GM18520 (cell line): ENCODE data around the gene MISFA.
A peak's percentile ranks its signal among the peaks of the same experiment; 100 is the strongest.
"Not testable (repeated sequence)": the region's sequence is repeated elsewhere in the genome, so short reads cannot be mapped to it uniquely, and the experiment has no call there.

ENCODE experiments used
- ATAC-seq: cut with Tn5 transposase; IDR thresholded peaks from one replicate; pipeline ENCODE4 v1.9.1; 2021; ENCODE audit not compliant: unreplicated experiment

MISFA gene

DNA sequence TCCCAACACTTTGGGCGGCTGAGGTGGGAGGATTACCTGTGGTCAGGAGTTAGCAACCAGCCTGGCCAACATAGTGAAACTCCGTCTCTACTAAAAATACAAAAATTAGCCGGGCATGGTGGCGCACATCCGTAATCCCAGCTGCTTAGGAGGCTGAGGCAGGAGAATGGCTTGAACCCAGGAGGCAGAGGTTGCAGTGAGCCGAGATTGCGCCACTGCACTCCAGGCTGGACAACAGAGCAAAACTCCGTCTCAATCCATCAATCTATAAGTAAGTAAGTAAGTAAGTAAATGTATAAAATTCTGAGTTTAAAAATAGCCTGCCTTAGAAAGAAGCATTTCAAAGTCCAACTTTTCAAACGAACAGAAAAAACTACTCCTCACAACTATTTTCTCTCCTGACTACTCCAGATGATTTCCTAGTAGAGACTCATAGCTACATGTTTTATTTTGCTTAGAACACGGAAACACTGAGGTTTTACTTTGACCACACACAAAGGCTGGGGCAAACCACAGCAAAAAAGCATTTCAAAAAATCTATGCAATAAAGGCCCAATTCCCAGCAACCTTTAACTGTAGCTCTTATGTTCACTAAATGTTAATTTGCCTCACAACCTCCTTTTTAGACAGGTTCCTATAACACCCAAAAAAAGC lies 18.2 kb downstream of the MISFA start:
- no peak for ATAC-seq

DNA sequence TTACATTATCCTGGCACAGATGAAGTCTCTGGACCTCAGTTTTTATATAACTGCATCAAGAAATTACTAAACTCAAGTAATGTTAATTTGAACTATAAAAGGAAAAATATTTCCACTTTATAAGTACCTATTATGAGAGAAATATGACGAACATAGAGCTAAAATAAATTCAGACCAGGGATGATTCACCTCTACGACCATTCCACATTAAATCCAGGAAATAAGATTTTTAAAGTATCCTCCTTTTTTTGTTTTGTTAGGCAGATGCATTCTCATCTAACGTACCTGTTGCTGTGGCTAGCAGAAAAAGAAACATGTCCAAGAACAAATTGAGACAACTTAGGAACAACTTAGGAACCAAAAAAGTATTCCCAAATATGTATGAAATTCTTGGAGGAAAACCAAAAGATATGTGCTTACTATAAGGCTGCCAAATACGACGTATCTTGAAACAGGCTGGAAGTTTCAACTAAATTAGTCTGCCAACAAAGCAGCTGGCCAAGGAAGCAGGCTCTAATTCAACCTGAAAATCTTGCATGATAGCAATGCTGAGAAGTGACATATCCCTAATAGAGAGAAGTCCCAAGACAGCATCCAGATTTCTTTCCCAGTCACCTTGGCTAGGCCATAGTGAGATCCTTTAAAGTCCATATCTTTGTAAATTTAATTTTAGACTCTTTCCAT lies 18.9 kb downstream of the MISFA start:
- ATAC-seq = no peak

DNA sequence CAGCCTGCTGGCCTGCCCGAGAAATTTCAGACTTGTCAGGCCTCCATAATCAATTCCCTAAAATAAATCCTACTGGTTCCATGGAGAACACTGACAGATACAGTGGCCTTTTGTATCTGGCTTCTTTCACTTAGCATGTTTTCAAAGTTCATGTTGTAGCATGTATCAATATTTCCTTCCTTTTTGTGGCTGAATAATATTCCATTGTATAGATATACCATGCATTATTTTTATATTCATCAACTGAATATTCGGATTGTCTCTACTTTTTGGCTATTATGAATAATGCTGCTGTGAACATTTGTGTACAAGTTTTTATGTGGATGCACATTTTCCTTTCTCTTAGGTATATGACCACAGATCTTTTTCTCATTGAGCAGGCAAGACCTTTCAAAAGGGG lies 24.1 kb downstream of the MISFA start:
- ATAC-seq = no peak

DNA sequence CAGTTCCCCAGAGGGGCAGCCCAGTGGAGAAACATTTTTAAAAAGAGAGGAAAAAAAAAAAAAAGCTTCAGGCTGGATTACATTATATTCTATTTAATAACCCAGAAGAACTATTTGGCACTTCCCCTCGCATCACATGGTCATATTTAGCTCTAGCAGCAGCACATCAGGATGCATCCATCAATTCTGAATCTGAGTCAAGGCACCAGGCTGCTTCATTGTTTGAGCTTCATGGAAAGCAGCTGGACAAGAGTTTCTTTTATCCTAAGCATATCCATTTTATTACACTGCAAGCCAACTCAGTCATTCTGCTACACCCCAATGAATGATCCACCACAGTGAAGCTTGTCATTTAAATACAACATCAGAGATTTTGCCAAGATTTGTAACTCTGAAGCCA lies 24.6 kb downstream of the MISFA start:
- ATAC-seq = no peak

DNA sequence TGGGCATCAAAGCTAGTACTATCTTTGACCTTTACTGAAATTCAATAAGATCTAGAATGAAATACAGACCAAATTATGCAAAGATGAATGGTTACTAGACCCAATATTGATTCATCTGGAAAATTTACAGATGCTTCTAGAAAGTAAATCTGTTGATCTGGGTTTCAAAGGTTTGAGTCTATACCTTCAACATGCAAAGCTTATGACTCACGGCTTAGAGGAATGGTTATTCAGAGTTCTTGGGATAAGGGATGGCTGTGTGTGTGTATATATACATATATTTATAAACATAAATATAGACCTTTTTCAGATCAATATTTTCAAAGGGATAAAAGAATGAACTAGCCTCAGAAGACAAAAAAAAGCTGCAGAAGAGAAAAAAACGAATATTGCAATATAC lies 33.3 kb downstream of the MISFA start:
- no peak for ATAC-seq

DNA sequence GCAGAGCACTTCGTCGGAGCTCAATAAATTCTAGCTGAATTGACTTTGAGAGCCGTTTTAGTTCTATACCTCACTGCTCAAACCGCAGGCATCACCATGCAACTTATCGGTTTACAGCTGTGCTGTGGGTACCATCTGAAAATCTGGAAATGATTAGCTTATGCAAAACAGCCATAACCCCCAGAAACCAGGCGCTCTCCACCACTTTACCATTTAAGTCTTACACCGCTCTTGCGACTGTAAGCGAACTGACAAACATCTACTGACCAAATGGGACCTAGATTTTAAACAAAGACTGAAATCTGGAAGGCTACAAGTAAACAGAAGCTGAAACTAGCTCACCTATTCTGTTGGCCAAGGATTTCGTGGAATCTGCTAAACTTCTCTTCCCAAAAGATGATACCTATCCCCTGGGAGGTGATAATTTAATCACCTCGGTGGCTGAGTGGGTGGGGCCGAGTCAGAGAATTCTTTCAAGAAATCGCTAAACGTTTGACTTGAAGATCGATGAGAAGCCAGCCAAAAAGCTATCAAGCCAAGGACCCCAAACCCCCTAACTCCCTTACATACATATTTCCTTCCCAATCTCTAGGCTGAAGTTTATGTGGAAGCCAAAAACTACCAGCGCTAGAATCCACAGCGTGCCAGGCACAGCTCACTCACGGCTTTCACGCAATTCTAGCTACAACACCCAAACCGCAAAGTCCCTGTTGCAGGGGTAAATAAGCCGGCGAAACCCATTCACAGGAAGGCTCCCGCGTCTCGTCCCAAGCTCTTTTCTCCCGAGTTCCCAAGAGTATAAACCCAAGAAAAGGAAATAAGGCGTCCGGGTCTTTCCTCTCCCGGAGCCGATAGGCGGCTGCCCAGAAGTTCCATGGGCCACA lies 33.9 kb downstream of the MISFA start:
- peak; percentile 67 for ATAC-seq

DNA sequence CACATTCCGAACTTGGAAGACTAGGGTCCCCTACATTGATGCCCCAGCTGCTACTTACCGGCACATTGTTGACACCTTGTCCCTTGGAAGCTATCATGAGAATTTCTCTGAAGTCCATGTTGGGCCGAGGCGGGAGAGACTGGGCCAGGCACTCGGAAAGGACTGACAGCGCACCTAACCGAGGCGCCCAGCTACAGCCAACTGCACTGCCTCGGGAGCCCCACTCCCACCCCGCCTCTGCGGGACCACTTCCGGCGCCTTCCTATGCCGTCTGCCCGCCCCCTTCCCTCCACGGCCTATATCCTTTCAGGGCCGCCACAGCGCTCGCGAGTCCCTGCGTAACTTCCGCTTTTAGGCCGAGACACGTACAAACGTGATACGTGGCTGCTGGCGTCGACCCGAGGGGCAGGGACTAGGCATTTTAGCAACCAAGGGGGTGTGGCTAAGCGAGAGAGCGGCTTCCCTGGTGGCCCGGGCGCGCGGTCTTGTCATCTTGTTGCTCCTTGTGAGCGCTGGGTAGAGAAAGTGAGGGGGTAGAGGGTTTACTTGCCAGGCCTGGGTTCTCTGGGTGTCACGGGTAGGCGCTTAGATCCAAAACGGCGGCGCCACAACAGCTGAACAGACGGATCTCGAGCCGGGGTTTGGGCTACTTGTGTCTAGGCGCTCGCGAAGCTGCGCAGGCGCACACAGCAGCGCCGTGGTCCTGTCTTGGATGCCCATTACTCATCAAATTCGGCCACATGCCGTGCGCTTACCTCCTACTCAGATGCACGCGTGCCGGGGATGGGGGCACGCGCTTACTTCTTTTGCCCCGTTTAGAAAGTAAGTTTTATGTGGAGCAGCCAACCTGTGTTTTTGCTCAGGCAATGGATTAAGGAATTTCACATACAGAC lies 34.8 kb downstream of the MISFA start, which contains the start of gene SPTY2D1:
Gene SPTY2D1 (minus strand): TSS at position 203 of the 893 bp plus-strand sequence. CDS start 85 bp downstream, at position 118.
- peak; percentile 90 for ATAC-seq

DNA sequence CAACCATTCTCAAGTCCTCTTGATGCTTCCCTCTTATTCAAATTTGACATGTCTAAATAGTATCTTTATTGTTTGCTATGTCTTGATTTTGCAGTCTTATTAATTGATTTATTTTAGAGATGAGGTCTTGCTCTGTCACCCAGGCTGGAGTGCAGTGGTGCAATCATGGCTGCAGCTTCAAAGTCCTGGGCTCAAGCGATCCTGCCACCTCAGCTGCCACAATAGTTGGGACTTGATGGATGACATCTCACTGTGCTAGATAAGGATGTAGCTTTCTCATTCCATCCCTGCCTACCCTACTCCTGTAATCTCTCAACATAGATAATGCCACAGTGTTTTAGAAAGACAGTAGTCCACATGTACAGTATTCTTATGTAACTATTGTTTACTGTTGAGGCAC lies 42.1 kb downstream of the MISFA start:
- ATAC-seq = no peak

DNA sequence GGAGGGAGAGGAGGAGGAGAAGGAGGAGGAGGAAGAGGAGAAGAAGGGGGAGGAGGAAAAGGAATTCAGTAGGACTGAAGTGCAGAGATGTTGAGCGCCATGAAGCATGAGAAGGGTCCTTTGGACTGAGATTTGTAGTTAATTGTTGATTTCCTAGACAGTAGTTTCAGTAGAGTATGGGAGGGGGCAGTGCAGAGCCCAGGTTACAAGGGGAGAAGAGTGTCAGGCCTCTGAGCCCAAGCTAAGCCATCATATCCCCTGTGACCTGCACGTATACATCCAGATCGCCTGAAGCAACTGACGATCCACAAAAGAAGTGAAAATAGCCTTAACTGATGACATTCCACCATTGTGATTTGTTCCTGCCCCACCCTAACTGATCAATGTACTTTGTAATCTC lies 43.4 kb downstream of the MISFA start:
- not testable (repeated sequence) for ATAC-seq

DNA sequence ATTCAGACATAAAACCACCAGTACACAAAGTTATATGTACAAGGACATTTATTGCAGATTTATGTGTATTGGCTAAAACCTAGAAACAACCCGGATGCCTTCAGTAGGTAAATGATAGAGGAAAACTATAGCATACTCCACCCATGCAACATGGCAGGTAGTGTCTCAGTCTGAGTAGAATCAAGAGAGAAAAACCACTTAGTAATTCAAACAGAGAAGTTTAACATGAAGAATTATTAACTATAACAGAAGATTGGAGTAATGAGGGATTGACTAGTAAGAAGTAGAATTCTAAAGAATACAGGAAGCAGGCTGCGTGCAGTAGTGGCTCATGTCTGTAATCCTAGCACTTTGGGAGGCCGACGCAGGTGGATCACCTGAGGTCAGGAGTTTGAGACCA lies 50.8 kb downstream of the MISFA start:
- ATAC-seq = no peak

DNA sequence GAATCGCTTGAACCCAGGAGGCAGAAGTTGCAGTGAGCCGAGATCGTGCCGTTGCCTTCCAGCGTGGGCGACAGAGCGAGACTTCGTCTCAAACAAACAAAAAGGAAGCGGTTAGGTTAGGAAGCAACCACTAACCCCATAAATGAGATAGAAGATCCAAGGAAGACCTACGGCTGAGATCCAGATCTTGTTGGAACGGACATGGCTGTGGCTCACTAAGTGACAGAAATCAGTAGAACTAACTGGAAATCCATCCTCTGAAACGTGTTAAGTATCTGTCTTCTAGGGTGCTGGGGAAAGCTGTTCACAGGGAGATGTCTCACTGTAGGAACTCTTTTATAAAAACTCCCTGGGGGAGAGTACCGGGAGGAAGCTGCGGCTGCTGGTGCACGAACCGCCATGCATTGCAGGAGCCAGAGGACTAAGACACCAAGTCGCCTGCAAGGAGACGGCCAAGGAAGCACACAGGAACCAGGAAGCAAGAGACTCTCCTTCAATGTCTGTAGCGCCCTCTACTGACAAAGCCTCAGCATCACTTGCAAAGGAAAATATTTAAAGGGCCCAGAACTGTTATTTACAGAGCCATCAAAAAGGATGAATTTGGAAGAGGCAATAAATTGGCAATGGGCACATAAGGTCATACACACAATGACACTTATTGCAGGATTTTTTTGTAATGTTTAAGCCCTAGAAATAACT lies 51.4 kb downstream of the MISFA start:
- peak; percentile 61 for ATAC-seq
